Measurements from ENCODE around the gene AGPAT1.

Gene AGPAT1

DNA sequence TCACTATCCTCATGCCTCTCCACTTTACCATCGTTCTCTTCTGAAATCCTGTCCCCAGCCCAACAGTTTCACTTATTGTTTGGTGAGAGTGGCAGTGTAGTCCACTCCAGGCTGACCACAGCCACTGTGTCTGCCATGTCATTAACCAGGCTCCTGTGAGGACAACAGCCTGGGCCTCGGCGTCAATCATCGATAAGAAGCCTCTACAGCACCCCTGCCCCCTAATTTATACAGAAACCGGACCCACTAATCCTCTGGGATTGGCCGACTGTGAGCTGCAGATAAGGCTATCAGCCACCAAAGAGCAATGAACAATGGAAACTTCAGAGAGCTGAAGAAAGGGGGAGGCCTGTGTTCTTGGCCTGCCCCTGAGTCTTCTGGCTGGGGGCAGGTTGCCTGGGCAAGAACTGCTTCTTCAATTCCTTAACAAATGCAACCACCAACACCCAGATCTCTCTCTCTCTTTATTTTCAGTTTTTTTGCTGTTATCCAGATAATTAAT, 8.1 kb downstream of the AGPAT1 start:
- DNase-seq = no peak
- Histone ChIP-seq H3K9me3 (no peaks in the 10 kb centered on the region), H3K4me1 (no peaks in the 10 kb centered on the region), H3K27me3 (no peaks in the 10 kb centered on the region), H3K36me3 (peaks cover 47% of the 10 kb centered on the region), H3K4me3 (ENCODE audit: low read depth, low read length) (no peak overlapping the region)
- no peak for TF ChIP-seq CTCF (IDR thresholded peaks at IDR 0.05; ENCODE audit: low read depth, low read length)

DNA sequence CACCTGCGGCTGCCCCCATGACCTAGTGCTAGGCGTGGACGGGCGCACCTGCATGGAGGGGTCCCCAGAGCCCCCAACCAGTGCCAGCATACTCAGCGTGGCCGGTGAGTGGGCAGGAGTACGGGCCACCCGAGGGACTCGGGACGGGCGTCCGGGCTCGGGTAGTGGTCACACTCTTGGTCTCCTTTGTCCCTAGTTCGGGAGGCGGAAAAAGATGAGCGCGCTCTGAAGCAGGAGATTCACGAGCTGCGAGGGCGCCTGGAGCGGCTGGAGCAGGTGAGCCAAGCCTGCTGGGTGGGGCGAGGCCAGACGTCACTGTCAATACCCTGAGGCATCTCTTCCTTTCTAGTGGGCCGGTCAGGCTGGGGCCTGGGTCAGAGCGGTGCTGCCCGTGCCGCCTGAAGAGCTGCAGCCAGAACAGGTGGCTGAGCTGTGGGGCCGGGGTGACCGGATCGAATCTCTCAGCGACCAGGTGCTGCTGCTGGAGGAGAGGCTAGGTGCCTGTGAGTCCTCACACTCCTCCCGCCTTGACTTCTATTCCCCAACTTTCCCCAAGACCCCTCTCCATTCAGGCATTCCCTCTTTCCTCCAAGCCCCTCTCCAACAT, 8.6 kb downstream of the AGPAT1 start:
- DNase-seq = no peak
- Histone ChIP-seq H3K4me1 (no peaks in the 10 kb centered on the region), H3K9me3 (no peaks in the 10 kb centered on the region), H3K4me3 (ENCODE audit: low read depth, low read length) (no peak overlapping the region), H3K36me3 (peaks cover 47% of the 10 kb centered on the region), H3K27me3 (no peaks in the 10 kb centered on the region)
- no peak for TF ChIP-seq CTCF (IDR thresholded peaks at IDR 0.05; ENCODE audit: low read depth, low read length)

DNA sequence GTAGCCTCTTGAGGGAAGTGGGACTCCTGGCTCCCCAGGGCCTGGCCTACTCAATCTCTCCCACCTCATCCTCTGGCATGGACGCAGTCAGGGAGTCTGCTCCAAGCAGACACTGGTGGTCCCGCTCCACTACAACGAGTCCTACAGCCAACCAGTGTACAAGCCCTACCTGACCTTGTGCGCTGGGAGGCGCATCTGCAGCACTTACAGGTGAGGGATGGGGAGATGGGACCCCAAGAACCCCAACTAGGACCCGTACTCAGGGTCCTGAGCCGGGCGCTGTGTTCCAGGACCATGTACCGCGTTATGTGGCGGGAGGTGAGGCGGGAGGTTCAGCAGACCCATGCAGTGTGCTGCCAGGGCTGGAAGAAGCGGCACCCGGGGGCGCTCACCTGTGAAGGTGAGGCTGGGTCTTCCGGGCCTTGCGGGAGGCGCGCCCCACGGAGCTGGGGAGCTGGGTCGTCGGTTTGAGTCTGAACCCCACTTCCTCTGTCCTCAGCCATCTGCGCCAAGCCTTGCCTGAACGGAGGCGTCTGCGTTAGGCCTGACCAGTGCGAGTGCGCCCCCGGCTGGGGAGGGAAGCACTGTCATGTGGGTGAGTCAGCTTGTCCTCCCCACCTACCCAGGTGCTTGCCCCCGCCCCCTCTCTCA, 9.3 kb downstream of the AGPAT1 start:
- Histone ChIP-seq H3K4me1 (no peaks in the 10 kb centered on the region), H3K27me3 (no peaks in the 10 kb centered on the region), H3K4me3 (ENCODE audit: low read depth, low read length) (no peak overlapping the region), H3K9me3 (no peaks in the 10 kb centered on the region), H3K36me3 (peaks cover 47% of the 10 kb centered on the region)
- TF ChIP-seq CTCF (IDR thresholded peaks at IDR 0.05; ENCODE audit: low read depth, low read length) = peak; percentile 8; the same call in 1 of the 2 replicates
- DNase-seq = peak; percentile 46

GRCh38 chr6:32164295-32164694, 11.6 kb downstream of the AGPAT1 start, which contains the start of gene EGFL8:
Gene EGFL8, plus strand, starts transcription at chr6:32164595. Its CDS starts 1,571 bp downstream, at chr6:32166166.
- H3K4me1 ChIP-seq = no peaks in the 10 kb centered on the region
- peaks cover 29% of the 10 kb centered on the region for H3K36me3 ChIP-seq
- no peak within 1 kb of the TSS for H3K4me3 ChIP-seq (ENCODE audit: low read depth, low read length)
- DNase-seq = no peak
- H3K27me3 ChIP-seq = no peaks in the 10 kb centered on the region
- no peak for TF ChIP-seq CTCF (IDR thresholded peaks at IDR 0.05; ENCODE audit: low read depth, low read length)
- H3K9me3 ChIP-seq = no peaks in the 10 kb centered on the region

DNA sequence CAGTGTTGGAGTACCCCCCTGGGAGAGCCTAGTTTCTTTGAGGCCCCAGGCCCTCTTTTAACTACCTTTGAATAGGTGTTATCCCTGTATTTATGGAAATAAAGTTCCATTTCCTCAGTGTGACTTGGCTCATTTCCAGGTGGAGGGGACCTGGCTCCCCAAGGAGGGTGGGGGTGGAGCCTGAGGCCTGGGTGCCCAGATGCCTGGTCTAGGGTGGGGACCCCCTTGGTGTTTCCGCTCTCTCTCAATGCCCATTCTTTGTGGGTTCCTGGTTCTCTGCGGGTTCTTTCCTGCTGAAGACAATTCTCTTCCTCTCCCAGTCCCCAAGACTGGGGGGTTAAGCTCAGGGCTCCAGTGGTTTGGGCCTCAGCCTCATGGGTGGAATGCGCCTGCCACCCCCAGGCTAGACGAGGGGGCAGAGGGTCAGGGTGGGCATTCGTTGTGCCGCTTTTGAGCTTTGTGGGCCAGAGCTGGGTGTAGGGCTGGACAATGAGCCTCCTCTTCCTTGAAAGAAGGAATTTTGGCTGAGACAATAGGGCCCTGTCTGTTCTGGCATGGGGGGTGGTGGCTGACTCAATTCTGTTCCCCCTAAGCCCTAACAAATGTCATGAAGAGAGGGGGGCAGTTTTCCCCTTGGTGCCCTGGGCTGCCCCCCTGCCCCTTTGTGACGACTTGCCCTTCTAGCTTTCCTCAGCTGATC, 12.2 kb downstream of the AGPAT1 start:
- TF ChIP-seq CTCF (IDR thresholded peaks at IDR 0.05; ENCODE audit: low read depth, low read length) = no peak
- H3K4me1 ChIP-seq = no peaks in the 10 kb centered on the region
- DNase-seq = no peak
- peaks cover 27% of the 10 kb centered on the region for H3K36me3 ChIP-seq
- H3K9me3 ChIP-seq = no peaks in the 10 kb centered on the region
- H3K4me3 ChIP-seq (ENCODE audit: low read depth, low read length) = no peak overlapping the region
- H3K27me3 ChIP-seq = no peaks in the 10 kb centered on the region

Data from BE2C (cell line).